NCI-H460 (cell line): ENCODE data around the gene ZFTA. TPM values are rescaled to one million over a fixed set of nuclear protein-coding genes. Genes with fewer than 3 reads are reported as not detected.

Experiments used
- DNase-seq: peaks from one replicate; pipeline ENCODE4 v3.0.0-alpha.2; 2016; ENCODE audit warnings: low read depth; ENCODE audit errors: extremely low read depth
- small RNA-seq, 2 experiments: library from RNA; depleted of rRNA; stranded (forward); fragments of <200 nt; gene quantifications; one replicate each; pipeline ENCODE3, GENCODE V24; 2014
- total RNA-seq: library from RNA; depleted of rRNA; stranded (reverse); fragments of >200 nt; shearing (Covaris generic); gene quantifications from 2 replicates; pipeline ENCODE4 v1.2.3, GENCODE V29; 2014; rRNA removed

Gene ZFTA
- total RNA-seq, 1 experiment from 2014 or later = 5.6 TPM

- DNase-seq = no peak
Observed at GRCh38 chr11:63760487-63761079, 8.0 kb downstream of the ZFTA start.

DNA sequence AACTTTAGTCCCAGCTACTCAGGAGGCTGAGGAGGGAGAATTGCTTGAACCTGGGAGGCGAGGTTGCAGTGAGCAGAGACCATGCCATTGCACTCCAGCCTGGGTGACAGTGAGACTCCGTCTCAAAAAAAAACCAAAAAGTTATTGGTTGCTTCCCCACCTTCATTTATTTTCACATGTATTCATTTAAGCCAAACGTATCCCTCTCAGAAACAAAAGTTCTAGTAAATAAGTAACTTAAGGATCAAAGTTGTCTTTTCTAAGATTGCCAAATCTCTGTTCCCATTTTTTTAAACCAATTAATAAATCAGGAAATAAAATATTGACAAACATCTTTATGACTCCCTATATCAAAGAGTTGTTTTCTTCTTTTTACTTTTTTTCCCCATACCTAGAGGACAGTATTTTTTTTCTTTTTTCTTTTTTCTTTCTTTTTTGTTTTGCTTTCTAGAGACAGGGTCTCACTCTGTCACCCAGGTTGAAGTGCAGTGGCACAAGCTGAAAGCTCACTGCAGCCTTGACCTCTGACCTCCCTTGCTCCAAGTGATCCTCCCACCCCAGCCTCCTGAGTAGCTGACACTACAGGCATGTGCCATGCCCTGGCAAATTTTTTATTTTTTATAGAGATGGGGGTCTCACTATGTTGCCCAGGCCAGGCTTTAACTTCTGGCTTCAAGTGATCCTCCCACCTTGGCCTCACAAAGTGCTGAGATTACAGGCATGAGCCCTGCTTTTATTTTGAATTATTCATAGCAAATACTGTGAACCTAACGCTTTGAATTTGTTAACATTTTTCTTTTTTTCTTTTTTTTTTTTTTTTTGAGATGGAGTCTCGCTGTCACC, 11.4 kb downstream of the ZFTA start:
- DNase-seq = no peak

- DNase-seq = no peak
Observed at GRCh38 chr11:63749624-63750023, 19.0 kb downstream of the ZFTA start.

- DNase-seq = no peak
Observed at GRCh38 chr11:63747011-63747410, 21.6 kb downstream of the ZFTA start.

DNA sequence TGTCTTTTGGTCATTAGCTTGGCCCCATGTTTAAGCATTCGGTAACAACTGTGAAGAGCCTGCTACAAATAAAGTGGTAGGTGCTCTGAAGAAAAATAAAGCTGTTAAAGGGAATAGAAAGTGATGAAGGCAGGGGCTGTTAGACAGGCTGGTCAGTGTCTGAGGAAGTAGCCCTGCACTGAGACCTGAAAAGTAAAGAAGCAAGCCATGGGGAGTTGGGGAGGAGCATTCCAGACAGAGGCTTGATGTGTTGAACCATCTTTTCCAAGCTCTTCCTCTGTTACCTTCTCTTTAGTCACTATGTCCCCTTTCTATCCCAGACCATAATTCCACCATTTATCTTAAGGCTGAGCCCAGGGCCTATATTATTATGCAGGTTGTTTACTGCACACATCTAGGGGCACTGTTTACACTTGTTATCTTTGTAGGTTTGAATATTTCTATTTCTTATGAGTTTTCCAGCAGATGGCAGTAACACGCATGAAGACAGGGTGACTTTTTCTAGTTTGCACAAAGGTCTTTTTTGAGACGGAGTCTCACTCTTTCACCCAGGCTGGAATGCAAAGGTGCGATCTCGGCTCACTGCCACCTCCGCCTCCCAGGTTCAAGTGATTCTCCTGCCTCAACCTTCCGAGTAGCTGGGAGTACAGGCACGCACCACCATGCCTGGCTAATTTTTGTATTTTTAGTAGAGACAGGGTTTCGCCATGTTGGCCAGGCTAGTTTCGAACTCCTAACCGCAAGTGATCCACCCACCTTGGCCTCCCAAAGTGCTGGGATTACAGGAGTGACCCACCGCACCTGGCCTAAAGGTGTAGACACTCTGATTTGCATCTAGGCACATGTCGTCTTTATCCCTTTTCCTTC, 23.0 kb downstream of the ZFTA start:
- DNase-seq = no peak

DNA sequence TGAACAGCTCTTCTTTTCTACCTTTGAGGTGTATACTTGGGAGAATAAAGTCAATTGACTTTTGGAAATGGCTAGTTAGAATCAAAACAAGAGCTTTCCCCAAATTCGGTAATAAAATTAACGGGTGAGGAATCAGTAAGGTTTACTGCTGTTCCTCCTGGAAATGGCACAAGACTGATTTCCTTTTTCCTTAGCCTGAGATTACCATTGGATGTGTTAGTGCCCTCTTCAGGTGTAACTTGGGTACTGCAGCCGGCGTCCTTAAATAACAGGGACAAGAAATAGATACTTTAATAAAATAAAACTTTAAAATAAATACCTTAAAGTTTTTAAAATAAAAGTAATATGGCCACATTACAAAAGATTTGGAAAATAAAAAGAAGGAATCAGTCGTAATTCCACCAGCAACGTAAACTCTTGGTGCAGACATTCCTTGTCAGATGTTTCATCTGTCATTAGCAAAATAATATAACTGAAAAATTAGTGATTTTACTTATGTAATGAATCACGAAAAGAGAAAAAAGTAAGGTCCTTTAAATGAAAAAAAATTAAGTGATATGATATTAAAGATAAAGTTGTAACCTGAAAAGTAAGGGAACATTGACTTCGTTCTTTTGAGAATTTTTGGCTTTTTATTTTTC, 29.7 kb downstream of the ZFTA start:
- peak; percentile 62 for DNase-seq

DNA sequence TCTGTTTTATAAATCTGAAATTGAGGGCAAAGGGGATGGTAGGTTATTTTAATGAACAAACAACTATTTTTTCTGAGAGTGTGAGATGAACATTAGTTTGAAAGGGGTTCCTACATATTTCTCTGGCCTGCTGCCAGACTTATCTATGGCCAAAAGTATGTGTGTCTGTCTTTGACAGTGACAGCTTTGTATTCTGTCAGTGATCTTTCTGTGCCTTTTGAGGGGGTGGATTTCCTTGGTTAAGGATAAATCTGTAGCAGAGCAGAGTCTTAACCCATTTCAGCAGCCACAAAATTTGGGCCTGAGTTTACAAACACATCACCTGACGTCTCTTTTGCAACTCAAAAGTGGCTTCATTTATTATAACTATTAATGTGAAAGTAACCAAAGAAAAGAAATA, 30.9 kb downstream of the ZFTA start:
- DNase-seq = no peak

GRCh38 chr11:63736864-63737263, 31.7 kb downstream of the ZFTA start:
- DNase-seq = no peak

GRCh38 chr11:63729326-63729725, 39.2 kb downstream of the ZFTA start:
- no peak for DNase-seq

DNA sequence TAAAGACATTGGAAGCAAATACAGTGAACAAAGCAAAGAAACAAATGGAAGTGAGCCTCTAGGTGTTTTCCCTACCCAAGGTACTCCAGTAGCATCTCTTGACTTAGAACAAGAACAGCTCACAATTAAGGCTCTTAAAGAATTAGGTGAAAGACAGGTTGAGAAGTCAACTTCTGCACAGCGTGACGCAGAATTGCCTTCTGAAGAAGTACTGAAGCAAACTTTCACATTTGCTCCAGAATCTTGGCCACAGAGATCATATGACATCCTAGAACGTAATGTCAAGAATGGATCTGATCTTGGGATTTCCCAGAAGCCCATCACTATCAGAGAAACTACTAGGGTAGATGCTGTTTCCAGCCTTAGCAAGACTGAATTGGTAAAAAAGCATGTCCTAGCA, 48.0 kb downstream of the ZFTA start:
- no peak for DNase-seq

- DNase-seq = no peak
Observed at GRCh38 chr11:63719987-63720386, 48.6 kb downstream of the ZFTA start.

GRCh38 chr11:63719001-63719400, 49.6 kb downstream of the ZFTA start:
- no peak for DNase-seq

Small RNAs within 50 kb of the gene (small RNA-seq; reads per million reads assigned to genes)
- 0 reads per million in 2 experiments for gene RN7SL596P

Other genes with a start within 250 kb of the ZFTA start
- not detected in 2 replicates for gene PLAAT4, start 232.0 kb downstream of the ZFTA start, total RNA-seq
- not detected in 2 replicates for gene PLAAT2, start 205.4 kb downstream of the ZFTA start, total RNA-seq
- 10.3 and 13.6 TPM in 2 replicates for gene PLAAT3, start 154.3 kb downstream of the ZFTA start, total RNA-seq
- gene ATL3, start 97.4 kb downstream of the ZFTA start, total RNA-seq = 64.7 and 67.2 TPM in 2 replicates
- 114 and 115 TPM in 2 replicates for gene RTN3, start 87.3 kb downstream of the ZFTA start, total RNA-seq
- gene SPINDOC, start 44.7 kb upstream of the ZFTA start, total RNA-seq = 15.7 and 17.4 TPM in 2 replicates
- 22.1 and 22.3 TPM in 2 replicates for gene MARK2, start 70.3 kb upstream of the ZFTA start, total RNA-seq
- 4.2 and 4.5 TPM in 2 replicates for gene RCOR2, start 148.4 kb upstream of the ZFTA start, total RNA-seq
- gene NAA40, start 170.2 kb upstream of the ZFTA start, total RNA-seq = 4.7 and 5.3 TPM in 2 replicates
- 418 and 605 TPM in 2 replicates for gene COX8A, start 205.8 kb upstream of the ZFTA start, total RNA-seq
- 32.8 and 43.6 TPM in 2 replicates for gene OTUB1, start 217.7 kb upstream of the ZFTA start, total RNA-seq